Loucy (cell line): Measurements from ENCODE around the gene FHIT.

ENCODE experiments used
- EZH2phosphoT487 ChIP-seq: fragments of 200-600 bp; IDR thresholded peaks from 2 replicates; pipeline ENCODE4 v1.6.1; 2018; ENCODE audit warnings: antibody characterized with exemption, mild to moderate bottlenecking, moderate library complexity, borderline replicate concordance
- TF ChIP-seq, protein P1 (sequence below): fragments of 200-600 bp; sonication (generic); conservative IDR thresholded peaks from 2 replicates; pipeline ENCODE4 v1.5.1; 2014; ENCODE audit warnings: mild to moderate bottlenecking, antibody characterized with exemption, low read length

GRCh38 chr3:60009931-60010478 is 1241.2 kb downstream of the FHIT start:
- TF ChIP-seq, protein P1, sequence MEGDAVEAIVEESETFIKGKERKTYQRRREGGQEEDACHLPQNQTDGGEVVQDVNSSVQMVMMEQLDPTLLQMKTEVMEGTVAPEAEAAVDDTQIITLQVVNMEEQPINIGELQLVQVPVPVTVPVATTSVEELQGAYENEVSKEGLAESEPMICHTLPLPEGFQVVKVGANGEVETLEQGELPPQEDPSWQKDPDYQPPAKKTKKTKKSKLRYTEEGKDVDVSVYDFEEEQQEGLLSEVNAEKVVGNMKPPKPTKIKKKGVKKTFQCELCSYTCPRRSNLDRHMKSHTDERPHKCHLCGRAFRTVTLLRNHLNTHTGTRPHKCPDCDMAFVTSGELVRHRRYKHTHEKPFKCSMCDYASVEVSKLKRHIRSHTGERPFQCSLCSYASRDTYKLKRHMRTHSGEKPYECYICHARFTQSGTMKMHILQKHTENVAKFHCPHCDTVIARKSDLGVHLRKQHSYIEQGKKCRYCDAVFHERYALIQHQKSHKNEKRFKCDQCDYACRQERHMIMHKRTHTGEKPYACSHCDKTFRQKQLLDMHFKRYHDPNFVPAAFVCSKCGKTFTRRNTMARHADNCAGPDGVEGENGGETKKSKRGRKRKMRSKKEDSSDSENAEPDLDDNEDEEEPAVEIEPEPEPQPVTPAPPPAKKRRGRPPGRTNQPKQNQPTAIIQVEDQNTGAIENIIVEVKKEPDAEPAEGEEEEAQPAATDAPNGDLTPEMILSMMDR, result no peak
- no peak for TF ChIP-seq EZH2phosphoT487
